ENCODE results near the gene MARK4. TPM values are rescaled to one million over a fixed set of nuclear protein-coding genes. Genes with fewer than 3 reads are reported as not detected.

Gene MARK4
- total and polyA plus RNA-seq, 2 experiments from 2014 or later = 14.8 to 23.0 TPM

- no peak for DNase-seq (ENCODE audit: low spot score)
- WGBS (ENCODE audit: low lambda C conversion rate, missing lambda C conversion rate) = 76% methylated on average over 15 of the region's 15 CpGs
- H3K4me2 ChIP-seq = no peak overlapping the region
- H3K9me2 ChIP-seq (replicated peaks; ENCODE audit: insufficient read depth) = no peaks in the 10 kb centered on the region
- no peaks in the 10 kb centered on the region for H3K27me3 ChIP-seq
- H3K36me3 ChIP-seq (replicated peaks; ENCODE audit: insufficient read depth, low read depth) = no peaks in the 10 kb centered on the region
- no peaks in the 10 kb centered on the region for H3K4me1 ChIP-seq (ENCODE audit: insufficient read depth)
- H2AFZ ChIP-seq = no peak overlapping the region
- H4K20me1 ChIP-seq (ENCODE audit: insufficient read depth, poor library complexity, severe bottlenecking) = no peaks in the 10 kb centered on the region
- no peak overlapping the region for H3K4me3 ChIP-seq
- TF ChIP-seq EZH2phosphoT487 (IDR thresholded peaks at IDR 0.05; ENCODE audit: low read depth, severe bottlenecking, unreplicated experiment) = no peak
- TF ChIP-seq EZH2 (IDR thresholded peaks at IDR 0.05; ENCODE audit: borderline replicate concordance) = no peak
- TF ChIP-seq, protein P1, sequence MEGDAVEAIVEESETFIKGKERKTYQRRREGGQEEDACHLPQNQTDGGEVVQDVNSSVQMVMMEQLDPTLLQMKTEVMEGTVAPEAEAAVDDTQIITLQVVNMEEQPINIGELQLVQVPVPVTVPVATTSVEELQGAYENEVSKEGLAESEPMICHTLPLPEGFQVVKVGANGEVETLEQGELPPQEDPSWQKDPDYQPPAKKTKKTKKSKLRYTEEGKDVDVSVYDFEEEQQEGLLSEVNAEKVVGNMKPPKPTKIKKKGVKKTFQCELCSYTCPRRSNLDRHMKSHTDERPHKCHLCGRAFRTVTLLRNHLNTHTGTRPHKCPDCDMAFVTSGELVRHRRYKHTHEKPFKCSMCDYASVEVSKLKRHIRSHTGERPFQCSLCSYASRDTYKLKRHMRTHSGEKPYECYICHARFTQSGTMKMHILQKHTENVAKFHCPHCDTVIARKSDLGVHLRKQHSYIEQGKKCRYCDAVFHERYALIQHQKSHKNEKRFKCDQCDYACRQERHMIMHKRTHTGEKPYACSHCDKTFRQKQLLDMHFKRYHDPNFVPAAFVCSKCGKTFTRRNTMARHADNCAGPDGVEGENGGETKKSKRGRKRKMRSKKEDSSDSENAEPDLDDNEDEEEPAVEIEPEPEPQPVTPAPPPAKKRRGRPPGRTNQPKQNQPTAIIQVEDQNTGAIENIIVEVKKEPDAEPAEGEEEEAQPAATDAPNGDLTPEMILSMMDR (IDR thresholded peaks at IDR 0.05; ENCODE audit: poor library complexity) = no peak
- no peaks in the 10 kb centered on the region for H3K9me3 ChIP-seq (ENCODE audit: low read depth)
- H3K27ac ChIP-seq = no peak overlapping the region
- no peaks in the 10 kb centered on the region for H3K79me2 ChIP-seq
These were observed 6.8 kb upstream of the MARK4 start for GRCh38 chr19:45244133-45244794.

DNA sequence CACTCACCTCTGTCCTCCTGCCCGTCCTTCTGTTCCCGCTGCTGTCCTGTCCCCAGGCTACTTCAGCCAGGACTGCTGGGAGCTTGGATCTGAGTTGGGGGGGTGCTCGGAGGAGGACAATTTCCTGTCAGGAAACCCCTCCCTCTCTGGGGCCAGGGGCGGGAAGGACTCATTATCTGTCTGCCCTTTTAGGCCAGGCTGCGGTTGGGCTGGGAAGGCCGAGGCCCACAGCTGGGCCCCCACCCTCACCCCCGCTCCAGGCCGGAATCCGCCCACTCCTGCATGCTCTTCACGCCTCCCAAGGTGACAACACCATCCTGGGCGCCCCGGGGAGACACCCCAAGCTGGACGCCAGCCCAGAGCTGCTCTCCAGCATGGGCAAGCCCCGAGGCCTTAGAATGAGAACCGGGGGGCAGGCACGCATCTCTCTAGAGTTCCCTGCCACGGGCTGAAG lies 5.7 kb upstream of the MARK4 start, which contains the start of gene EXOC3L2:
Gene EXOC3L2, minus strand, starts transcription at position 74 of the 454 bp plus-strand sequence. CDS start 6,362 bp downstream, outside the sequence.
- Histone ChIP-seq H4K20me1 (ENCODE audit: insufficient read depth, poor library complexity, severe bottlenecking) (no peaks in the 10 kb centered on the region), H2AFZ (no peak within 1 kb of the TSS), H3K4me3 (no peak within 1 kb of the TSS), H3K79me2 (no peaks in the 10 kb centered on the region), H3K4me1 (ENCODE audit: insufficient read depth) (peaks cover 1% of the 10 kb centered on the region), H3K4me2 (no peak within 1 kb of the TSS), H3K27ac (no peak within 1 kb of the TSS), H3K9me2 (replicated peaks; ENCODE audit: insufficient read depth) (no peaks in the 10 kb centered on the region), H3K36me3 (replicated peaks; ENCODE audit: insufficient read depth, low read depth) (no peaks in the 10 kb centered on the region), H3K27me3 (no peaks in the 10 kb centered on the region), H3K9me3 (ENCODE audit: low read depth) (no peaks in the 10 kb centered on the region)
- TF ChIP-seq, protein P1 (IDR thresholded peaks at IDR 0.05; ENCODE audit: poor library complexity) = no peak
- no peak for TF ChIP-seq EZH2 (IDR thresholded peaks at IDR 0.05; ENCODE audit: borderline replicate concordance)
- no peak for TF ChIP-seq EZH2phosphoT487 (IDR thresholded peaks at IDR 0.05; ENCODE audit: low read depth, severe bottlenecking, unreplicated experiment)
- DNase-seq (ENCODE audit: low spot score) = no peak
- WGBS (ENCODE audit: low lambda C conversion rate, missing lambda C conversion rate) = 66% methylated on average over 16 of the region's 17 CpGs

DNA sequence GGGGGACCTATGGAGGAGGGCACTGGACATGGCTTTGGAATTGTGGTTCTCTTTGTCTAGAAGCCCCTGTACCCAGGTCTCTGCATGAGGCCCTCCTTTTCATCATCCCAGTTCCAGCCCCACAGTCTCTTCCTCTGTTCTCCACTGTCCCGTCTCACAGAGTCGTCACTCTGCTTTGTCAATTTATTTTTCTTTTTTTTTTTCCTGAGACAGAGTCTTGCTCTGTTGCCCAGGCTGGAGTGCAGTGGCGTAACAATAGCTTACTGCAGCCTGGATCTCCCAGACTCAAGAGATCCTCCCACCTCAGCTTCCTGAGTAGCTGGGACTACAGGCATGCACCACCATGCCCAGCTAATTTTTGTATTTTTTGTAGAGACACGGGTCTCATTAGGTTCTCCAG lies 5.2 kb upstream of the MARK4 start:
- Histone ChIP-seq H3K4me1 (ENCODE audit: insufficient read depth) (peaks cover 4% of the 10 kb centered on the region), H3K36me3 (replicated peaks; ENCODE audit: insufficient read depth, low read depth) (no peaks in the 10 kb centered on the region), H3K9me2 (replicated peaks; ENCODE audit: insufficient read depth) (no peaks in the 10 kb centered on the region), H3K9me3 (ENCODE audit: low read depth) (no peaks in the 10 kb centered on the region), H2AFZ (no peak overlapping the region), H4K20me1 (ENCODE audit: insufficient read depth, poor library complexity, severe bottlenecking) (no peaks in the 10 kb centered on the region), H3K27me3 (no peaks in the 10 kb centered on the region), H3K4me3 (no peak overlapping the region), H3K4me2 (no peak overlapping the region), H3K27ac (no peak overlapping the region), H3K79me2 (peaks cover 4% of the 10 kb centered on the region)
- DNase-seq (ENCODE audit: low spot score) = no peak
- 77% methylated on average over 4 of the region's 4 CpGs for WGBS (ENCODE audit: low lambda C conversion rate, missing lambda C conversion rate)
- no peak for TF ChIP-seq EZH2 (IDR thresholded peaks at IDR 0.05; ENCODE audit: borderline replicate concordance)
- TF ChIP-seq EZH2phosphoT487 (IDR thresholded peaks at IDR 0.05; ENCODE audit: low read depth, severe bottlenecking, unreplicated experiment) = no peak
- TF ChIP-seq, protein P1 (IDR thresholded peaks at IDR 0.05; ENCODE audit: poor library complexity) = no peak

Data from hepatocyte (in vitro differentiated cells).